Hippocampal formation (tissue), 2 donors: ENCODE measurements around the gene CNGA1.

Experiments
- DNase-seq, 2 donors: peaks; one replicate each; lab custom pipeline; 2025; lab: John Stamatoyannopoulos, UW

Gene CNGA1

GRCh38 chr4:48016141-48017107 is at the start of gene CNGA1, which contains the start of gene NIPAL1:
TSS of gene CNGA1 (minus strand) at chr4:48016681. CDS start at chr4:47952689, 63,992 bp downstream.
TSS of gene NIPAL1 (plus strand) at chr4:48016772. CDS start at chr4:48016840, 68 bp downstream.
- peak; percentile 7 to 40 for DNase-seq

DNA sequence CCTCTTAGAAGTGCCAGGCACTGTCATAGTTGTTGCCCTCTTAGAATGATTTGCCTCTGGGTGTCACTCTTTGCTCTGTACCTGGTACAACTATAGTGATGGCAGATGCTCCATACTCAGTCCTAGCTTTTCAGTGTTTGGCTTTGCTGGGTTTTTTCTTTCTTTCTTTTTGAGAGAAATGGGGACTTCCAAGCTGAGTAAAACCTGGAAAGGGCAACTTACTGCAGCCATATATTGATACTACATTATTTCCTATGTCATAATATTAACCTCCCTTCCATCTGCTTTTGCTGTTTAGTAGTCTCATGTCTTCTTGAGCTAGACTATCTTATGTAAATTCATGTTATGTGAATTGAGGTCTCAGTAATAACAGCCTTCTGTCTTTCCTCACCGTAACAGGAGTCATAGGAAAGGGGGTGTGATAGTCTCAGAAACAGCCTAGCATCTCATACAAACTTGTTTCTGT is 49.1 kb upstream of the CNGA1 start:
- DNase-seq, result no peak

DNA sequence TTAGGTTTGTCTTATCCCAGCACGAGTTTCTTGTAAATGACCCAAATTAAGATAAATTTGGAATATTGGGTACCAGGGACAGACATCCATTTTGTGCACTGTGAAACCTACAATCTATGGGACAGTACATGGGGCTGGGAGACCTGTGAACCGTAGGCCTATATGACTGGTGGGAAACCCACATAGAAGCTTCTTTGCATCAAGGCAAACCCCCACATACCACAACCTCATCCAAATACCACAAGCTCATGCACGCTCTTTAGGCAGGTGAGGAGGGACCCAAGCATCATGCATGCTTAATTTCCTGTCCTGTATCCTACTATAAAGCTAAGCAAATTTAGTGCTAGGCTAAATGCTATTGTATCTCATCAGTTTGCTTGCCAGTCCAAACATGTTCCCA is 47.9 kb upstream of the CNGA1 start:
- DNase-seq, result no peak

- DNase-seq, result peak in 1 of 2 donors; percentile 1
Measured at GRCh38 chr4:48058617-48059530, 42.4 kb upstream of the CNGA1 start.

- DNase-seq, result no peak
Measured at GRCh38 chr4:48051078-48051477, 34.6 kb upstream of the CNGA1 start.

DNA sequence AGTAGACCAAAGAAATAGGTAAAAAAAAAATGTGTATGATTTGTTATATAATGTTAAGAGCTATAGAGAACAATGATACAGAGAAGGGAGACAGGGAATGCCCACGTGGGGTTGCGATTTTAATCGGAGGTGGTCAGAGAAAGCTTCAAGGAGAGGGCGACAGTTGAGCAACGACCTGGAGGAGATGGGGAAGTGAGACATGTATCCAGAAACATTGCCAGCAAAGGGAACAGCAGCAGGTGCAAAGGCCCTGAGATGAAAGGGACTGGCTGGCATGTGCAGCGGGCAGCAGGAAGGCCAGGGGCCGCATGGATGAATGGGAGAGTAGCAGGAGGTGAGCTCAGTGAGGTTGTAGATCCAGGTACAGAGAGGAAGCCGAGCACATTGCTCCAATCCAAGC is 33.0 kb upstream of the CNGA1 start:
- no peak for DNase-seq

GRCh38 chr4:48047896-48048295 is 31.4 kb upstream of the CNGA1 start:
- no peak for DNase-seq

DNA sequence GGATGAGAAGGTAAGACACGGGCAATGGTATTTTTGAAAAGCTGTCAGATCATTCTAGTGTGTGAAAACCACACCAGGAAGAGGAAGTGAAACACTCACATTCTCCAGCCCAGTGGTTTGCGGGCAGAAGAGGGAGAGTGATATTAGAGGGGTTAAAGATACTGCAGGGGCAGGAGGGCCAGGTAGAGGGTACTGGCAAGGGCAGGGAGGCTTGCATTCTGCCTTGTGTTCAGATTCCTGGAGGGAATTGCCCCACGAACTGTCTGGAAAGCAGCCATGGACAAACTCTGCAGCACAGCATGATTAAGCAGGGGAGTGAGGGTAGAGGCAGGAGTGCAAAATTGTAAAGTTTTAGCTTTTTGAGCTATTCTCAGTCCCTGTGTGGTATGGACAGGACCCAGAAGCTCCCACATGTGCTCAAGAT is 31.0 kb upstream of the CNGA1 start:
- no peak for DNase-seq

DNA sequence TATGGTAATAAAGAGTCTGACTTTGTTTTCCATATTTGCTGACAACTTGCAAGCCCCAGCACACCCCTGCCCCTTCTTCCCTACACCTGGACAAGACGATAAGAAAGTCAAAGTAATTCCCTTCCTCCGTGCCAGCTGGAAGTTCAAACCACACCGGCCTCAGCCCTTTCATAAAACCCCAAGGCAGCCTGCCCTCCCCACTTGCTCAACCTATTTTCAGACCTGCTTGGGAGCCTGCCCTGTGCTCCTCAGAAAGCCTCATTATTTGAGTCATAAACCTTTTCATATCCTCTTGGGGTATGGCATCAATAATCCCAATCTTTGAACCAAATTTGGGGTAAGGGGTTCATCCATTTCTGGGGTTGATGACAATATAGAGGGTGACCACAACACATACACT is 29.6 kb upstream of the CNGA1 start:
- no peak for DNase-seq

DNA sequence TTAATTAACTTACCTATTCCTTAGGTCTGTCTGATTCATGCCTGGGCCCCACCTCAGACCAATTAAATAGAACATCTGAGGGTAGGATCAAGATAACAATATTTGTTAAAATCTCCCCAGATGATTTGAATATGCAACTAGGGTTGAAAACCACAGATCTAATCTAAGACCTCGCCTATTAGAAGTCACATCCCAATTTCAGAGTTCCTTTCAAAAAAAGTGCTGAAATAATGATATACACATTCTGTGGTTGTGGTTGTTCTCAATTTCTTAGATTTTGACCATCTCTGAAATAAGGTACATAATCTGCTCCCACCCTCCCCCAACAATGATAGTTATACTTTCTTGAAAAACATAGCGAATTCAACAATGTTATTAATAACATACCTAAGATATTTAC is 27.8 kb upstream of the CNGA1 start:
- DNase-seq, result no peak

DNA sequence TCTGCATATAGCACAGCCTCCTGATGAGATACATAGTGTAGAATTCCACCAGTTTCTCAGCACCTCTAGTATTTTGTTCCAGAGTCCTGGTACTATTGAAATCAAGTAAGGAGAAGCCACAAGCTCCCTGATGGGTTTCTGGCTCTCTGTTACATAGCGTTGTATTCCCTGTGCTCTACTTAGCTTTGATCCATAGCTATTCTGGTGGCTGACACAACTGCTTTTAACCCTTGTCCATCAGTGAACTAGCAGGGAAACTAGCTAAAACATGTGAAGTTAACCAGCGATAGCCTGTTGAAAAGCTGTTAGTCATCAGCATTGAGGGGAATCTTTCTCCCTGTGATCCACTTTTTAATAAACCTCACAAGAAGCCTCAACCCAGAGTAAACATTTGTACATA is 27.0 kb upstream of the CNGA1 start:
- DNase-seq, result no peak

GRCh38 chr4:48042979-48043461 is 26.5 kb upstream of the CNGA1 start:
- no peak for DNase-seq

DNA sequence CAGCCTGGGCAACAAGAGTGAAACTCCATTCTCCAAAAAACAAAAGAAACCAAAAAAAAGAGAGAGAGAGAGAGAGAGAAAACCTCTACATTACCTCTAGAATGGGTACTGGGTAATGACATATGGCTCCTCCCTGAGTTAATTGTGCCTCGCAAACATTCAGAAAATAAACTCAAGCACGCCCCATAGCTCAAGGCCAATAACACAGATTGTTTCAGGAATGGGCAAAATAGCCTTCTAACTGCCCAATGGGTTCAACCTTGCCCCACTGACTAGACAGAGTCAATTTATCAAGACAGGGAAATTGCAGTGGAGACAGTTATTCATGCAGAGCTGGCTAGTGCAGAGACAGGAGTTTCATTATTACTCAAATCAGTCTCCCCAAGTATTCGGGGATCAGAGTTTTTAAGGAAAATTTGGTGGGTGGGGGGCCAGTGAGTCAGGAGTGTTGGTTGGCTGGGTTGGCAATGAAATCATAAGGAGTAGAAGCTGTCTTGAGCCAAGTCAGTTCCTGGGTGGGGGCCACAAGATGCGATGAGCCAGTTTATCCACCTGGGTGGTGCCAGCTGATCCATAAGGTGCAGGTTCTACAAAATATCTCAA is 25.2 kb upstream of the CNGA1 start:
- no peak for DNase-seq

GRCh38 chr4:48039561-48039960 is 23.1 kb upstream of the CNGA1 start:
- DNase-seq, result no peak

GRCh38 chr4:48038666-48039065 is 22.2 kb upstream of the CNGA1 start:
- no peak for DNase-seq

GRCh38 chr4:48037117-48037462 is 20.6 kb upstream of the CNGA1 start:
- DNase-seq, result no peak

GRCh38 chr4:48035952-48036351 is 19.5 kb upstream of the CNGA1 start:
- no peak for DNase-seq

DNA sequence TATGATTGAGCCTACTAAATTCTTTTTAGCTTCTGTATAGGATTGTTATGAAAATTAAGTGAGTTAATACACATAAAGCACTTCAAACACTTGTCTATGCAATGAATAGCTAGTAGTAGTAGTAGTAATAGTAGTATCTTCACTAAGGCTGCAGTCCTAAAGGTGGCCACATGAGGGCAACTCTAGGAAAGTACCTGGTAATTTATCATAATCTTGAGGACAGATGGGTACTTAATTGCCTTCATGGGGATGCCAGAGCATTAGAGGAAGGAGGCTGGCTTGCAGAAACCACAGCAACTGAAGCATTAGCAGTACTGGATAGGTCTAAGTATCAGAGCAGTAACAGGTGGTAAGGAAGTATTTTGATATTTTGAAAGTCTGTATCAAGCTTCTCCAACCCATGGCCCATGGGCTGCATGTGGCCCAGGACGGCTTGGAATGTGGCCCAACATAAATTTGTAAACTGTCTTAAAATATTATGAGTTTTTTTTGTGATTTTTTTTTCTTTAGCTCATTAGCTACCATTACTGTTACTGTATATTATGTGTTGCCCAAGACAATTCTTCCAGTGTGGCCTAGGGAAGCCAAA is 17.4 kb upstream of the CNGA1 start:
- no peak for DNase-seq

DNA sequence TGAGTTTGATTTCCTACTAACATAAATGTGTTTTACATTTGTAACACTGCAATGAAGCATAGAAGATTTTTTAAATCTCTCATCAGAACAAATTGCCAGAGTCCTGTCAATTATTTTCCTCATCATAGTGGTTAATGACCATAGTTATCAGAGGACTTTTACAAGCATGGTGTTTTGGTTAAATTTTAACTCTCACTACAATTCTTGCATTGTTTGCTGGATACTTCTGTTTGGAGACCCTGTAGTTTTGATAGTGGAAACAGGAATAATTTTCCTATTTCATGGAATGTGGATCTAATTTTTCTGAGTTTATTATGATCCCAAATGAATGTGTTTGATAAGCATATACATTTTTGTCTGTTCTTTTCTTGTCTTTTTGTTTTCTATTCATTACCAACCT is 16.9 kb upstream of the CNGA1 start:
- no peak for DNase-seq

DNA sequence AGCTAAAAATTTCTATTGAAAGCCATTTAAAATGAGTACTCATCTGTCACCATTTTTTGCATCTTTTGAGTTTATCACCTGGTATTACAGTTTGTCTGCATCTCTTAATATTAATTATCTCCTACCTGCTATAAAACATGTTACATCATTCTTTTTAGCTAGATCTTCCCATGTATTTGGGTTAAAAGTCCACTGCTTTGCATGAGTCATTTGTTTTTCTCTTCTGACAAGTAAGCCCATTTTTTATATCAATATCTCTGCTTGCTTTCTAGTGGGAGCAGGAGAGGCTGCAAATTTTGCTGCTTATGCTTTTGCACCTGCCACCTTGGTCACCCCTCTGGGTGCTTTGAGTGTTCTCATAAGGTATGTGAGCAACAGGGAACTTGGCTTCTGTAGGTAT is 16.2 kb upstream of the CNGA1 start:
- no peak for DNase-seq

GRCh38 chr4:48031802-48032525 is 15.5 kb upstream of the CNGA1 start:
- no peak for DNase-seq
